NCI-H187 (cell line): ENCODE data around the gene ARID5B.
"Not testable (repeated sequence)": the region's sequence is repeated elsewhere in the genome, so short reads cannot be mapped to it uniquely, and the experiment has no call there.

ENCODE experiments used
- DNase-seq, 2 experiments: peaks; one replicate each; lab custom pipeline; 2025; lab: John Stamatoyannopoulos, UW

ARID5B gene, protein sequence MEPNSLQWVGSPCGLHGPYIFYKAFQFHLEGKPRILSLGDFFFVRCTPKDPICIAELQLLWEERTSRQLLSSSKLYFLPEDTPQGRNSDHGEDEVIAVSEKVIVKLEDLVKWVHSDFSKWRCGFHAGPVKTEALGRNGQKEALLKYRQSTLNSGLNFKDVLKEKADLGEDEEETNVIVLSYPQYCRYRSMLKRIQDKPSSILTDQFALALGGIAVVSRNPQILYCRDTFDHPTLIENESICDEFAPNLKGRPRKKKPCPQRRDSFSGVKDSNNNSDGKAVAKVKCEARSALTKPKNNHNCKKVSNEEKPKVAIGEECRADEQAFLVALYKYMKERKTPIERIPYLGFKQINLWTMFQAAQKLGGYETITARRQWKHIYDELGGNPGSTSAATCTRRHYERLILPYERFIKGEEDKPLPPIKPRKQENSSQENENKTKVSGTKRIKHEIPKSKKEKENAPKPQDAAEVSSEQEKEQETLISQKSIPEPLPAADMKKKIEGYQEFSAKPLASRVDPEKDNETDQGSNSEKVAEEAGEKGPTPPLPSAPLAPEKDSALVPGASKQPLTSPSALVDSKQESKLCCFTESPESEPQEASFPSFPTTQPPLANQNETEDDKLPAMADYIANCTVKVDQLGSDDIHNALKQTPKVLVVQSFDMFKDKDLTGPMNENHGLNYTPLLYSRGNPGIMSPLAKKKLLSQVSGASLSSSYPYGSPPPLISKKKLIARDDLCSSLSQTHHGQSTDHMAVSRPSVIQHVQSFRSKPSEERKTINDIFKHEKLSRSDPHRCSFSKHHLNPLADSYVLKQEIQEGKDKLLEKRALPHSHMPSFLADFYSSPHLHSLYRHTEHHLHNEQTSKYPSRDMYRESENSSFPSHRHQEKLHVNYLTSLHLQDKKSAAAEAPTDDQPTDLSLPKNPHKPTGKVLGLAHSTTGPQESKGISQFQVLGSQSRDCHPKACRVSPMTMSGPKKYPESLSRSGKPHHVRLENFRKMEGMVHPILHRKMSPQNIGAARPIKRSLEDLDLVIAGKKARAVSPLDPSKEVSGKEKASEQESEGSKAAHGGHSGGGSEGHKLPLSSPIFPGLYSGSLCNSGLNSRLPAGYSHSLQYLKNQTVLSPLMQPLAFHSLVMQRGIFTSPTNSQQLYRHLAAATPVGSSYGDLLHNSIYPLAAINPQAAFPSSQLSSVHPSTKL

GRCh38 chr10:61900829-61901792 is at the start of gene ARID5B:
Gene ARID5B (plus strand): TSS chr10:61901699. CDS start chr10:61901710, 11 bp downstream.
- DNase-seq: peak in 1 of 2 experiments; percentile 24

DNA sequence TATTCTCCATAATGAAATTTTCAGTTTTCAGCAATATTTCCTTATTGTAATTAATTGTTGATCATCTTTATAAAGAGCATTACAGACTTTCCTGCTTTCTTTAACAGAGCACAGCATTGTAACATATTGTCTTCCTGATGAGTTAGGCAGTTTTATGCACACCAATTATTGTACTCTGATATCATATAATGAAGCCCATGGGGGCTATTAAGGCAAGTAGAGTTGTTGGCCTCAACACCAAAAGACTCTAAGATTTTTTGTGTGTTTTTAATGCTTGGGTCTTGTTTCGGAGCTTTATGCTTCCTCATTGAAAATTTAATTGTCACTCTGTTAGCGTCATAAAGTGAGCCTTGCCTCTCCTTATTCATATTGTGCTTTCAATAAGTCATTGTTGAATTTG is 49.2 kb upstream of the ARID5B start:
- DNase-seq: no peak

- DNase-seq: no peak
Observed at GRCh38 chr10:61855771-61856170, 45.7 kb upstream of the ARID5B start.

DNA sequence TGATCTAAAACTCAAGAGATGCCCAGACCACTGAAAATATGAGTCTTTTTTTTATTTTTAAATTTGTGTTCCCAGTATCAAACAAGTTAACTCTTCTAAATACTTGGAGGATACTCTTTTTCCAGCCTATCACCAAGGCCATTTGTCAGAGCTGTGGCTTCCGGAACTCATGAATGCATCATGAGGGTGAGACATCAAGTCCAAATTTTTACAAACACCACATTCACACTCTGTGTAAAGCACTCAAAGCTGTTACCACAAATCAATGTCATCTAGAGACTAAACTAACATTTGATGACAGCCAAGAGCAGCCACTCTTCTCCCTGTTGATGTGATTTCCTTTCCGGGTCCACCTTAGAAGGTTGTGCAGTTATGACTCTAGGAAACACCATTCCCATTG is 43.8 kb upstream of the ARID5B start:
- no peak for DNase-seq

GRCh38 chr10:61859786-61860185 is 41.7 kb upstream of the ARID5B start:
- no peak for DNase-seq

- DNase-seq: no peak
Observed at GRCh38 chr10:61860964-61861758, 40.3 kb upstream of the ARID5B start.

DNA sequence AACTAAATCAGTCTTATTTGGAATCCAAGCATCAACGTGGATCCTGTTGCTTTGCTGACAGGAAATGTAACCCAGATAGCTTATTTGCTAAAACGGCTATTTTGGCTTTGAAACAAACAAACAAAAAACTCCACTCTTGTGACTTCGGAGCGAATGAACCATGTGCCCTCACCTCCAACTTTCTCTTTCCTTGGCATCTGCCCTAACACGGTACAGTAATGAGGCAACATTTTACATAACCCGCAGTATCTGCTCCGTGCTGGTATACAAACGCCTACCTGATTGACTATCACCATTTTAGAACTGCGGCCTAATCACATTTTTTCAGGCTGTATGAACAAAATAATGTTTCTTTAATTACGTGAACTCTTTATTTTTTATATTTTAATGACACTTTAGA is 37.5 kb upstream of the ARID5B start:
- no peak for DNase-seq

GRCh38 chr10:61866700-61867368 is 34.7 kb upstream of the ARID5B start:
- no peak for DNase-seq

- not testable (repeated sequence) for DNase-seq
Observed at GRCh38 chr10:61867374-61867773, 34.1 kb upstream of the ARID5B start.

DNA sequence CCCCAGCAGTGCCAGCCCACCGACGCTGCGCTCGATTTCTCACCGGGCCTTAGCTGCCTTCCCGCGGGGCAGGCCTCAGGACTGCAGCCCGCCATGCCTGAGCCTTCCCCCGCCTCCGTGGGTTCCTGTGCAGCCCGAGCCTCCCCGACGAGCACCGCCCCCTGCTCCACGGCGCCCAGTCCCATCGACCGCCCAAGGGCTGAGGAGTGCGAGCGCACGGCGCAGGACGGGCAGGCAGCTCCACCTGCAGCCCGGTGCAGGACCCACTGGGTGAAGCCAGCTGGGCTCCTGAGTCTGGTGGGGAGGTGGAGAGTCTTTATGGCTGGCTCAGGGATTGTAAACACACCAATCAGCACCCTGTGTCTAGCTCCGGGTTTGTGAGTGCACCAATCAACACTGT is 33.7 kb upstream of the ARID5B start:
- not testable (repeated sequence) for DNase-seq

- DNase-seq: no peak
Observed at GRCh38 chr10:61869041-61869675, 32.3 kb upstream of the ARID5B start.

DNA sequence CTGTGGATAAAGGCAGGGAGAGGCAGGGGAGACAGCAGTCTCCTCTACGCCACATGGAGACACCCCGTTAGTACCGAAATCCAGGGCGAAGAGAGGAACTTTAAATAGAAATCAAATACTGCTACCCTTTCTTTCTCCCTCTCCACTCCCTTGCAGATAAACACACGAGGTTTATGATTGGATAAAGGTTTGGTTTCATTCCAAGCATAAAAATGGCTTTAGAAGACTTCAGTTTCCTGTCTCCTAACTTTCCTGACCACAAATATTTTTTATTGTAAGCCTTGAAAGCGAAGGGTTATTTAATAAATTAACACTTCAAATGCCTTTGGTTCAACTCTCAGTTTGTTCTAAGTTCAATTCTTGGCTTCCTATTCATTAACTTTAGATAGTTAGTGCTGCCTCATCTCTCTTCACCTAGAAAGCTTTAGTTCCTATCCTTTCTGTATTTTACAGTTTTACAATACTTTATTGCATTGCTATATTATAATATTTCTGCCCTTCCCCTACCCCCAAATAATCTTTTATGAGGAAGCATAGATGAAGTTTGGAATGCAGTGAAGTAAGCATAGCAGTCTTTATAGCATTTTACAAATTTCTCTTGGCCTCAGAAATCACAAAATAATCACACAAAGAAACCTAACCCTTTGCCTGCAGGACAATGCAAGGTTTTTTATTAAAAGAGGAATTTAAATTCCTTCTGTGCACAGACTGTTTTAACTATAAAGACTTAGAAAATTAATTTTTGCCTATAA is 31.5 kb upstream of the ARID5B start:
- no peak for DNase-seq

- DNase-seq: no peak
Observed at GRCh38 chr10:61870526-61870895, 31.0 kb upstream of the ARID5B start.

GRCh38 chr10:61871487-61871886 is 30.0 kb upstream of the ARID5B start:
- DNase-seq: no peak

- no peak for DNase-seq
Observed at GRCh38 chr10:61877887-61878739, 23.4 kb upstream of the ARID5B start.

GRCh38 chr10:61878740-61879068 is 22.8 kb upstream of the ARID5B start:
- DNase-seq: no peak

DNA sequence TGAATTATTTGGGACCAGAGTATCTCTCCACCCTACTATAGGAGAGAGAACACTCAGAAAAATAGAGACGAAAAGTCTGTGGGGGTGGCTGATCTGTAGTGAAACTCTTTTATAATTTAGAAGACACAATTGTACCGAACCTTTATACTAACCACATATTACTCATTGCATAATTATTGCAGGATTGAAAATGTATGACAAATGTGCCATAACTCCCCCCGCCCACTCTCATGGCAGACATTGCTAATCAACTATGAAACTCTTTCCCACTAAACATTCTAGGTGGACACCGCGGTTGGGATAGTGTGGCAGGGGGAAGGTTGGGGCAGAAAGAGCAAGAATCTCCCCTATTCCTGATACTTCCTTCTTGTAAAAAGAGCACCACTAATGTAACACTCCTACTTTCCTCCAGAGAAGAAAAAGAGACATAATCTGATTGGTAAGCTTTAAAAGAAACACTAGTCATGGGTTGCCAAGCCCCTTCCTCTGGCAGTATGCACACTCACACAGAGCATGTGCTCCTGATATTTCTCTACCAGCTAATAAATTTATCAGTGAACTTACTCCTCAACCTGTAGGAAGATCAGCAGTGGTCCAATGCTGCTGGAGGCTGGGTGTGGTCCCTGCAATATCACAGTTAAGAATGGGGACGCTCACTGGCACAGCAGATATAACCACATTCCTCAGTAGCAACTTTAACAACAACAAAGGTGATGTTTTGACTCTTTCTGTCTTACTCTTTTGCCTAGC is 18.7 kb upstream of the ARID5B start:
- no peak for DNase-seq
